ENCODE data around the gene GPR15. TPM values are rescaled to one million over a fixed set of nuclear protein-coding genes. Genes with fewer than 3 reads are reported as not detected.

Gene GPR15
- total RNA-seq, 1 donor from 2014 or later, result not detected

DNA sequence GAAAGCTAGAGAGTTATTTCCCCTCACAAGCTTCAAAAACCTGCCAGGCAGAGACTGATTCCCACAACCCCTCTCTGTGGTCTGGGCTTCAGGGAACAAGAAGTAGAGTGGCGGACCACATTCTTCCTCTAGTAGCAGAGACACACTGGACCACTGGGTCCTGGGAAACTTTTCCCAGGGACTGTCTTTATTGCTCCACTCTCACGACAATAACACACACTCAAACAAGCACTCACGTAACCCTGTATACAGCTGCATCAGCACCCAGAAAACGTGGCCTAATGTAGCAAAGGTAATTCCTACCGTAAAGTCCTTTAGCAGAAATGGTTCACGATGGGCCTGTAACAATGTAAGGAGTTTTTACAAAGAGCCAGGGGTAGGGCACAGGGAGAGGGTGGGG is 34.1 kb downstream of the GPR15 start:
- H3K27ac Mint-ChIP-seq (ENCODE audit: unreplicated experiment), result no peak overlapping the region
- H3K4me1 Mint-ChIP-seq (ENCODE audit: unreplicated experiment), result no peaks in the 10 kb centered on the region
- H3K36me3 Mint-ChIP-seq (ENCODE audit: low read depth, unreplicated experiment), result no peaks in the 10 kb centered on the region
- no peaks in the 10 kb centered on the region for H3K9me3 Mint-ChIP-seq (ENCODE audit: unreplicated experiment)
- TF ChIP-seq, protein P1, sequence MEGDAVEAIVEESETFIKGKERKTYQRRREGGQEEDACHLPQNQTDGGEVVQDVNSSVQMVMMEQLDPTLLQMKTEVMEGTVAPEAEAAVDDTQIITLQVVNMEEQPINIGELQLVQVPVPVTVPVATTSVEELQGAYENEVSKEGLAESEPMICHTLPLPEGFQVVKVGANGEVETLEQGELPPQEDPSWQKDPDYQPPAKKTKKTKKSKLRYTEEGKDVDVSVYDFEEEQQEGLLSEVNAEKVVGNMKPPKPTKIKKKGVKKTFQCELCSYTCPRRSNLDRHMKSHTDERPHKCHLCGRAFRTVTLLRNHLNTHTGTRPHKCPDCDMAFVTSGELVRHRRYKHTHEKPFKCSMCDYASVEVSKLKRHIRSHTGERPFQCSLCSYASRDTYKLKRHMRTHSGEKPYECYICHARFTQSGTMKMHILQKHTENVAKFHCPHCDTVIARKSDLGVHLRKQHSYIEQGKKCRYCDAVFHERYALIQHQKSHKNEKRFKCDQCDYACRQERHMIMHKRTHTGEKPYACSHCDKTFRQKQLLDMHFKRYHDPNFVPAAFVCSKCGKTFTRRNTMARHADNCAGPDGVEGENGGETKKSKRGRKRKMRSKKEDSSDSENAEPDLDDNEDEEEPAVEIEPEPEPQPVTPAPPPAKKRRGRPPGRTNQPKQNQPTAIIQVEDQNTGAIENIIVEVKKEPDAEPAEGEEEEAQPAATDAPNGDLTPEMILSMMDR (IDR thresholded peaks at IDR 0.05; ENCODE audit: unreplicated experiment), result no peak
- no peak for DNase-seq (ENCODE audit: low spot score)
- no peaks in the 10 kb centered on the region for H3K27me3 Mint-ChIP-seq (ENCODE audit: unreplicated experiment)
- no peak overlapping the region for H3K4me3 Mint-ChIP-seq (ENCODE audit: unreplicated experiment)

DNA sequence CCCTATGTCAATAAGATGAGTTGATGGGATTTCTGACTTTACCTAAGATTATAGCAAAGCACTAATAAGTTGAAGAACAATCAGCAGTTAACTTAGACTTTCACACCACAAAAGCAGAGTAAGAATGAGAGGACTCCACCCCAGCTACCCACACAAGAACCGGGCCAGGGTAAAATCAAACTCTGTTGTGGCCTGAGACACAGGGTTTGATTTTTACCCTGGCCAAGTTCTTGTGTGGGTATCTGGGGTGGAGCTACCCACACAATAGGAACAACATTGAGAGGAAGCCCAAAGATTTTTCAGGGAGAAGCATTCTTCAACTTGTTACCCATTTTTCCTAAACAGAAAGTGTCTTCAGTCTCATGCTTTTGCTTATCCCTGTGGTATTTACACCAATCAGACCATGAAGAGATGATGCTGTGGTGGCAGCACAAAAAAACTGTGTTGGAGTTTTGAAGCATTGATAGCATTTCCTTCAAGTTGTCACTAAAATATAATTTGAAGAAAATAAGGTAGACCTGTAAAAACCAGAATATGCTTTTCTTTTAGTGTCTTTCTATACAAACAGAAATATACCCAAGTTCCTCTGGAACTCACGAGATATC is 36.0 kb downstream of the GPR15 start:
- Mint-ChIP-seq H3K9me3 (ENCODE audit: unreplicated experiment) (no peaks in the 10 kb centered on the region), H3K27ac (ENCODE audit: unreplicated experiment) (no peak overlapping the region), H3K36me3 (ENCODE audit: low read depth, unreplicated experiment) (no peaks in the 10 kb centered on the region), H3K4me3 (ENCODE audit: unreplicated experiment) (no peak overlapping the region), H3K27me3 (ENCODE audit: unreplicated experiment) (no peaks in the 10 kb centered on the region), H3K4me1 (ENCODE audit: unreplicated experiment) (no peaks in the 10 kb centered on the region)
- DNase-seq (ENCODE audit: low spot score), result no peak
- TF ChIP-seq, protein P1 (IDR thresholded peaks at IDR 0.05; ENCODE audit: unreplicated experiment), result no peak

DNA sequence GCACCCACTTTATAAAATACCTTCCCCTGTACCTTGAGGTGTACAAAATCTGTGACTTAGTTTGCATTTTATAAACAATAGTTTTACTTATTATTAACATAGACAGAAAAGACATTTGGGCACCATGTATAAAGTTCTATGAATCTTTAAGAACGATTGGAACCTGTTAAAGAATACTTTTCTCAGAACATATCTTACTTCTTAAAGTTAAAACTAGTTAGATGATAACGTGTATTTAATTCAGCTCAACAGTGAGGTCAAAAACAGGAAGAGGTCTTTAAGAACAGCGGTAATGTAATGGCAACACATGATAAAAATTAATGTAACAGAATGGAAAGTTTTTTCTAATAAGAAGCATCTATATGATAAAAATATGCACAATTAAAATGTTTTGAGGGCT is 36.6 kb downstream of the GPR15 start:
- Mint-ChIP-seq H3K36me3 (ENCODE audit: low read depth, unreplicated experiment) (no peaks in the 10 kb centered on the region), H3K4me3 (ENCODE audit: unreplicated experiment) (no peak overlapping the region), H3K27me3 (ENCODE audit: unreplicated experiment) (no peaks in the 10 kb centered on the region), H3K27ac (ENCODE audit: unreplicated experiment) (no peak overlapping the region), H3K9me3 (ENCODE audit: unreplicated experiment) (no peaks in the 10 kb centered on the region), H3K4me1 (ENCODE audit: unreplicated experiment) (peaks cover 2% of the 10 kb centered on the region)
- TF ChIP-seq, protein P1 (IDR thresholded peaks at IDR 0.05; ENCODE audit: unreplicated experiment), result no peak
- no peak for DNase-seq (ENCODE audit: low spot score)

DNA sequence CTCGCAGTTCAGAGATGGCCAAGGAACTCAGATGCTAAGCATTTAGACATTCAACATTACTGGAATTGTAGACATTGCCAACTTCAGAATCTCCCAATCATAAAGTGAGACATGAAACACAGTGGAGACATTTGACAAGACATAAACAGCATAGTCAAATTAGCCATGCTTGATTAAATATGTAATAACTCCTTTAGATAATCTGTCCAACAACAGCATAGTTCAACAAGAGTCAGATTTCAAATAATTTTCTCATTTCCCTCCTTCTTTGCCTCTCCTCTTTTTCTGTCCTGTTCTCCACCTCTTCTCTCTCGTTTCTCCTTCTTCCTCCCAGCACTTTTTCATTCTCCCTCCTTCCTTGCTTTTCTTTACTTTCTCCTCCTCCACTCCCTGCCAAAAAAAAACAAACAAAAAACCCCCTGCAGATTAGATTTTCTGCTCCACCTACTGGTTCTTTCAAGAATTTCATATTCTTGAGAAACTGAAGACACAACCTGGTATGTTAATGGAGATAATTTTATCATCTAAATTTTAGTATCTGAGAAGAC is 41.5 kb downstream of the GPR15 start:
- DNase-seq (ENCODE audit: low spot score), result no peak
- no peak overlapping the region for H3K27ac Mint-ChIP-seq (ENCODE audit: unreplicated experiment)
- no peaks in the 10 kb centered on the region for H3K27me3 Mint-ChIP-seq (ENCODE audit: unreplicated experiment)
- no peaks in the 10 kb centered on the region for H3K9me3 Mint-ChIP-seq (ENCODE audit: unreplicated experiment)
- H3K36me3 Mint-ChIP-seq (ENCODE audit: low read depth, unreplicated experiment), result peaks cover 11% of the 10 kb centered on the region
- no peak overlapping the region for H3K4me3 Mint-ChIP-seq (ENCODE audit: unreplicated experiment)
- H3K4me1 Mint-ChIP-seq (ENCODE audit: unreplicated experiment), result peaks cover 12% of the 10 kb centered on the region
- TF ChIP-seq, protein P1 (IDR thresholded peaks at IDR 0.05; ENCODE audit: unreplicated experiment), result peak; percentile 78

DNA sequence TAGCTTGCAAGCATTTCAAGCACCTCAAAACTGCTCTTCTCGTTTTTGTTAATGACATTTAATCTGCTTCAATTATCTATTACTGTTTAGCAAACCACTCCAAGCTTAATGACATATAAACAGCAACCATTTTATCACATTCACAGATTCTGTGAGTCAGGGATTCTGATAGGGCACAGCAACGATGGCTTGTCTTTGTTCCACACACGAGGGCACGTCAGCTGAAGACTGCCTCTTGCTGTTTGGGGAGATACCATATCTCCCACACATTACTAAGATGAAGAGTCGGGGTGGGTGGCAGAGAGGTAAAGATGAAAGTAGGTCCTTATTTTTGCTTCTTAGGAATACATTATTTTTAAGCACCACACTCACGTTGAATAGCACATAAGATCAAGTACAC is 42.4 kb downstream of the GPR15 start:
- H3K27ac Mint-ChIP-seq (ENCODE audit: unreplicated experiment), result no peak overlapping the region
- peaks cover 15% of the 10 kb centered on the region for H3K36me3 Mint-ChIP-seq (ENCODE audit: low read depth, unreplicated experiment)
- peaks cover 12% of the 10 kb centered on the region for H3K4me1 Mint-ChIP-seq (ENCODE audit: unreplicated experiment)
- TF ChIP-seq, protein P1 (IDR thresholded peaks at IDR 0.05; ENCODE audit: unreplicated experiment), result no peak
- H3K27me3 Mint-ChIP-seq (ENCODE audit: unreplicated experiment), result no peaks in the 10 kb centered on the region
- H3K9me3 Mint-ChIP-seq (ENCODE audit: unreplicated experiment), result no peaks in the 10 kb centered on the region
- no peak for DNase-seq (ENCODE audit: low spot score)
- no peak overlapping the region for H3K4me3 Mint-ChIP-seq (ENCODE audit: unreplicated experiment)

All from endothelial cell (in vitro differentiated cells).